ENCODE measurements around the gene GLI3.

- no peak for TF ChIP-seq CTCF (conservative IDR thresholded peaks at IDR 0.05)
- no peak for TF ChIP-seq EZH2 (IDR thresholded peaks at IDR 0.05; ENCODE audit: low read depth)
Observed at GRCh38 chr7:41999736-42000283, 237.2 kb downstream of the GLI3 start.
